Loucy (cell line): Measurements from ENCODE around the gene ACTN1.

ENCODE experiments used
- H2AFZ ChIP-seq: fragments of 200-600 bp; sonication (generic); 2 replicates; pipeline ENCODE4 v1.6.0; 2016; ENCODE audit warnings: antibody characterized with exemption, mild to moderate bottlenecking, low read length, moderate library complexity
- H3F3A ChIP-seq: fragments of 200-600 bp; 2 replicates; pipeline ENCODE4 v1.6.0; 2016; ENCODE audit warnings: antibody characterized with exemption, low read depth, mild to moderate bottlenecking
- H3K27me3 ChIP-seq: fragments of 200-600 bp; sonication (generic); 2 replicates; pipeline ENCODE4 v1.6.1; 2014; ENCODE audit warnings: low read length, mild to moderate bottlenecking; ENCODE audit not compliant: insufficient read depth, poor library complexity, severe bottlenecking
- H3K36me3 ChIP-seq: fragments of 200-600 bp; sonication (generic); 2 replicates; pipeline ENCODE4 v1.6.1; 2016; ENCODE audit warnings: low read length; ENCODE audit not compliant: insufficient read depth
- H3K4me1 ChIP-seq: fragments of 200-600 bp; sonication (generic); 2 replicates; pipeline ENCODE4 v1.5.1; 2014; ENCODE audit warnings: low read length, mild to moderate bottlenecking; ENCODE audit not compliant: insufficient read depth, poor library complexity, severe bottlenecking
- H3K4me2 ChIP-seq: fragments of 200-600 bp; sonication (generic); 2 replicates; pipeline ENCODE4 v1.6.0; 2014; ENCODE audit warnings: antibody characterized with exemption, low read length, low read depth, mild to moderate bottlenecking; ENCODE audit not compliant: poor library complexity, severe bottlenecking
- H3K4me3 ChIP-seq: fragments of 200-600 bp; sonication (generic); 2 replicates; pipeline ENCODE4 v1.5.1; 2014; ENCODE audit warnings: low read length, mild to moderate bottlenecking, mixed read lengths; ENCODE audit not compliant: poor library complexity, severe bottlenecking
- H3K79me2 ChIP-seq: fragments of 200-600 bp; sonication (generic); 2 replicates; pipeline ENCODE4 v1.6.1; 2014; ENCODE audit warnings: low read length; ENCODE audit not compliant: insufficient read depth
- H3K9ac ChIP-seq: fragments of 200-600 bp; sonication (generic); 2 replicates; pipeline ENCODE4 v1.6.0; 2014; ENCODE audit warnings: mild to moderate bottlenecking, low read depth, low read length, moderate library complexity; ENCODE audit not compliant: poor library complexity, severe bottlenecking
- H3K9me2 ChIP-seq: fragments of 200-600 bp; sonication (generic); replicated peaks from 2 replicates; pipeline ENCODE4 v1.6.1; 2016; ENCODE audit warnings: low read depth, low read length, mixed read lengths
- H3K9me3 ChIP-seq: fragments of 200-600 bp; sonication (generic); 2 replicates; pipeline ENCODE4 v1.6.1; 2014; ENCODE audit warnings: mild to moderate bottlenecking, antibody characterized with exemption, low read length, low read depth; ENCODE audit not compliant: insufficient read depth
- H4K20me1 ChIP-seq: fragments of 200-600 bp; sonication (generic); 2 replicates; pipeline ENCODE4 v1.6.0; 2014; ENCODE audit warnings: antibody characterized with exemption, low read length, mild to moderate bottlenecking; ENCODE audit not compliant: insufficient read depth, poor library complexity, severe bottlenecking
- EZH2phosphoT487 ChIP-seq: fragments of 200-600 bp; IDR thresholded peaks from 2 replicates; pipeline ENCODE4 v1.6.1; 2018; ENCODE audit warnings: antibody characterized with exemption, mild to moderate bottlenecking, moderate library complexity, borderline replicate concordance
- TF ChIP-seq, protein P1 (sequence below): fragments of 200-600 bp; sonication (generic); conservative IDR thresholded peaks from 2 replicates; pipeline ENCODE4 v1.5.1; 2014; ENCODE audit warnings: mild to moderate bottlenecking, antibody characterized with exemption, low read length

Gene ACTN1

DNA sequence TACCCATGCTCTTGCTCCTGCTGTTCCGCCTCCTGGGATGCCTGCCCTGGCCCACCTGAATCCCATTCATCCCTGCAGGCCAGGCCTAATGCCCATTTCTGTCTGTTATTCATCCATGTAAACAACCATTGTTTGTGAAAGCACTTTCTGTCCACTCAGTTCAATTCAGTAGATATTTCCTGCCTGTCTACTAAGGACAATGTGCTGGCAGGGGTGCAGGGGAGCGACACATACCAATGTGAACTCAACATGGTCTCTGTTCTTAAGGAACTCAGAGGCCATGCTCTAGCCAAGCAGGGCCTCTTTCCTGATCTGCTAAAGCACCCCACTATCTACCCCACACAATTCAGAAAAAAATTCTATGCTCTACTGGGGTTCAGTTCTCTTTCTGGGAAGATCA is 97.7 kb downstream of the ACTN1 start:
- no peaks in the 10 kb centered on the region for H3K4me1 ChIP-seq
- no peaks in the 10 kb centered on the region for H3F3A ChIP-seq
- H3K4me2 ChIP-seq, result no peak overlapping the region
- no peak overlapping the region for H3K4me3 ChIP-seq
- H3K9ac ChIP-seq, result no peak overlapping the region
- no peak overlapping the region for H2AFZ ChIP-seq
- H3K9me2 ChIP-seq, result no peaks in the 10 kb centered on the region
- H3K79me2 ChIP-seq, result no peaks in the 10 kb centered on the region
- no peaks in the 10 kb centered on the region for H4K20me1 ChIP-seq
- H3K27me3 ChIP-seq, result no peaks in the 10 kb centered on the region
- TF ChIP-seq, protein P1, sequence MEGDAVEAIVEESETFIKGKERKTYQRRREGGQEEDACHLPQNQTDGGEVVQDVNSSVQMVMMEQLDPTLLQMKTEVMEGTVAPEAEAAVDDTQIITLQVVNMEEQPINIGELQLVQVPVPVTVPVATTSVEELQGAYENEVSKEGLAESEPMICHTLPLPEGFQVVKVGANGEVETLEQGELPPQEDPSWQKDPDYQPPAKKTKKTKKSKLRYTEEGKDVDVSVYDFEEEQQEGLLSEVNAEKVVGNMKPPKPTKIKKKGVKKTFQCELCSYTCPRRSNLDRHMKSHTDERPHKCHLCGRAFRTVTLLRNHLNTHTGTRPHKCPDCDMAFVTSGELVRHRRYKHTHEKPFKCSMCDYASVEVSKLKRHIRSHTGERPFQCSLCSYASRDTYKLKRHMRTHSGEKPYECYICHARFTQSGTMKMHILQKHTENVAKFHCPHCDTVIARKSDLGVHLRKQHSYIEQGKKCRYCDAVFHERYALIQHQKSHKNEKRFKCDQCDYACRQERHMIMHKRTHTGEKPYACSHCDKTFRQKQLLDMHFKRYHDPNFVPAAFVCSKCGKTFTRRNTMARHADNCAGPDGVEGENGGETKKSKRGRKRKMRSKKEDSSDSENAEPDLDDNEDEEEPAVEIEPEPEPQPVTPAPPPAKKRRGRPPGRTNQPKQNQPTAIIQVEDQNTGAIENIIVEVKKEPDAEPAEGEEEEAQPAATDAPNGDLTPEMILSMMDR, result no peak
- no peak for TF ChIP-seq EZH2phosphoT487
- H3K9me3 ChIP-seq, result no peaks in the 10 kb centered on the region
- peaks cover 95% of the 10 kb centered on the region for H3K36me3 ChIP-seq

GRCh38 chr14:68880581-68881105 is 98.5 kb downstream of the ACTN1 start:
- Histone ChIP-seq H3K4me3 (no peak overlapping the region), H3K4me1 (no peaks in the 10 kb centered on the region), H2AFZ (no peak overlapping the region), H3K9me2 (no peaks in the 10 kb centered on the region), H4K20me1 (no peaks in the 10 kb centered on the region), H3K9me3 (no peaks in the 10 kb centered on the region), H3K27me3 (no peaks in the 10 kb centered on the region), H3K9ac (no peak overlapping the region), H3F3A (no peaks in the 10 kb centered on the region), H3K4me2 (no peak overlapping the region), H3K36me3 (peaks cover 96% of the 10 kb centered on the region), H3K79me2 (no peaks in the 10 kb centered on the region)
- TF ChIP-seq, protein P1, result no peak
- TF ChIP-seq EZH2phosphoT487, result no peak

GRCh38 chr14:68879841-68880575 is 99.1 kb downstream of the ACTN1 start:
- Histone ChIP-seq H3K9me2 (no peaks in the 10 kb centered on the region), H3K27me3 (no peaks in the 10 kb centered on the region), H3K9me3 (no peaks in the 10 kb centered on the region), H3K4me1 (no peaks in the 10 kb centered on the region), H4K20me1 (no peaks in the 10 kb centered on the region), H3K79me2 (no peaks in the 10 kb centered on the region), H3K36me3 (peaks cover 96% of the 10 kb centered on the region), H3F3A (no peaks in the 10 kb centered on the region), H3K4me3 (no peak overlapping the region), H2AFZ (no peak overlapping the region), H3K9ac (no peak overlapping the region), H3K4me2 (no peak overlapping the region)
- TF ChIP-seq, protein P1, result no peak
- no peak for TF ChIP-seq EZH2phosphoT487
